UCSD-AML1 (cell line): ENCODE results near the gene VIP.

ENCODE experiments used
- DNase-seq: peaks from one replicate; lab custom pipeline; 2025; ENCODE audit not compliant: unreplicated experiment; lab: John Stamatoyannopoulos, UW

Gene VIP

GRCh38 chr6:152775428-152775827 is 24.8 kb downstream of the VIP start:
- DNase-seq = no peak

- no peak for DNase-seq
Observed at GRCh38 chr6:152776833-152777232, 26.2 kb downstream of the VIP start.

- DNase-seq = no peak
Observed at GRCh38 chr6:152783217-152783878, 32.8 kb downstream of the VIP start.

GRCh38 chr6:152794696-152795095 is 44.1 kb downstream of the VIP start:
- DNase-seq = no peak

GRCh38 chr6:152804150-152804549 is 53.6 kb downstream of the VIP start:
- no peak for DNase-seq
